Vagina (tissue), 2 donors: ENCODE results near the gene MIEF1. TPM values are rescaled to one million over a fixed set of nuclear protein-coding genes. Genes with fewer than 3 reads are reported as not detected.
"Not testable (repeated sequence)": the region's sequence is repeated elsewhere in the genome, so short reads cannot be mapped to it uniquely, and the experiment has no call there.

Experiments used
- DNase-seq, 2 donors: peaks; one replicate each; pipeline ENCODE4 v3.0.0-alpha.2; 2017; ENCODE audit errors: extremely low spot score in 2 of 2
- H3K27ac ChIP-seq: fragments of 200-600 bp; sonication (generic); one replicate; pipeline ENCODE4 v1.5.1; 2019
- H3K27me3 ChIP-seq: fragments of 200-600 bp; sonication (generic); one replicate; pipeline ENCODE4 v1.5.1; 2019
- H3K36me3 ChIP-seq, 2 donors: fragments of 200-600 bp; sonication (generic); one replicate each; pipeline ENCODE4 v1.5.1; 2017 to 2019
- H3K4me1 ChIP-seq: fragments of 200-600 bp; sonication (generic); one replicate; pipeline ENCODE4 v1.5.1; 2019
- H3K4me3 ChIP-seq, 2 donors: fragments of 200-600 bp; sonication (generic); 1 replicate in 1 of 2; 2 replicates in 1 of 2; pipeline ENCODE4 v1.5.1; 2016 to 2019
- H3K9me3 ChIP-seq: fragments of 200-600 bp; sonication (generic); one replicate; pipeline ENCODE4 v1.5.1; 2019
- CTCF ChIP-seq, 3 experiments: fragments of 450-650 bp in 2 of 3; fragments of 200-600 bp in 1 of 3; sonication (generic) in 1 of 3; IDR thresholded peaks; one replicate each; pipeline ENCODE4 v1.5.1; 2017 to 2019; ENCODE audit warnings: antibody characterized with exemption in 3 of 3, mild to moderate bottlenecking in 2 of 3, moderate library complexity in 2 of 3
- POLR2A ChIP-seq, 2 donors: fragments of 450-650 bp; IDR thresholded peaks; one replicate each; pipeline ENCODE4 v1.6.1; 2017; ENCODE audit warnings: antibody characterized with exemption in 2 of 2, mild to moderate bottlenecking in 2 of 2, moderate library complexity in 2 of 2
- POLR2AphosphoS5 ChIP-seq, 2 donors: sonication (generic); formaldehyde crosslinking; IDR thresholded peaks; one replicate each; pipeline ENCODE4 v1.9.0; 2017; ENCODE audit warnings: antibody characterized with exemption in 2 of 2, mild to moderate bottlenecking in 2 of 2, low read depth in 1 of 2; ENCODE audit not compliant: insufficient read depth in 1 of 2
- intact Hi-C: fragments of 100-400 bp; cut with DNase I; formaldehyde crosslinking; loops from one replicate; pipeline ENCODE4 v1.15.1; 2023
- total RNA-seq: library from RNA; depleted of rRNA; stranded (reverse); fragments of >200 nt; gene quantifications from one replicate; pipeline ENCODE4 v1.2.3, GENCODE V29; 2016

Gene MIEF1
- total RNA-seq, 1 donor from 2014 or later, result 18.9 TPM

- Histone ChIP-seq H3K27ac (peak within 1 kb of the TSS; percentile 99), H3K4me1 (peaks cover 53% of the 10 kb centered on the region), H3K36me3 (peaks cover 0 to 32% of the 10 kb centered on the region in 2 donors), H3K27me3 (no peaks in the 10 kb centered on the region), H3K9me3 (no peaks in the 10 kb centered on the region), H3K4me3 (peak within 1 kb of the TSS; percentile 87 to 97)
- DNase-seq, result no peak
- TF ChIP-seq CTCF (IDR thresholded peaks at IDR 0.05) (peak in 1 of 3 experiments; percentile 15), POLR2AphosphoS5 (IDR thresholded peaks at IDR 0.05; ENCODE audit: insufficient read depth in 1 of 2, low read depth in 1 of 2) (peak; percentile 94 to 100), POLR2A (IDR thresholded peaks at IDR 0.05) (peak in 1 of 2 donors; percentile 97)
- intact Hi-C loops, result loop anchor here (10.0 kb wide), 1 partner anchor 346 kb away; no protein-coding TSS in a partner anchor
Observed at GRCh38 chr22:39520226-39521105, 18.4 kb downstream of the MIEF1 start, which contains the start of gene ATF4. TSS of gene ATF4 (plus strand) at chr22:39520562. CDS start at chr22:39521446, 884 bp downstream.

- not testable (repeated sequence) for H3K9me3 ChIP-seq, H3K27me3 ChIP-seq, DNase-seq
- H3K4me1 ChIP-seq, result peaks cover 58% of the 10 kb centered on the region
- H3K36me3 ChIP-seq, result peaks cover 0 to 32% of the 10 kb centered on the region in 2 donors
- H3K4me3 ChIP-seq, result peak overlapping the region; percentile 87 to 97
- H3K27ac ChIP-seq, result peak overlapping the region; percentile 99
- intact Hi-C loops, result loop anchor here (10.0 kb wide), 1 partner anchor 346 kb away; no protein-coding TSS in a partner anchor
Observed at GRCh38 chr22:39521106-39521885, 19.2 kb downstream of the MIEF1 start.

GRCh38 chr22:39522091-39522490, 20.0 kb downstream of the MIEF1 start:
- peak overlapping the region; percentile 87 to 97 for H3K4me3 ChIP-seq
- H3K27ac ChIP-seq, result peak overlapping the region; percentile 99
- H3K4me1 ChIP-seq, result peaks cover 66% of the 10 kb centered on the region
- H3K27me3 ChIP-seq, H3K9me3 ChIP-seq, DNase-seq: not testable (repeated sequence)
- intact Hi-C loops, result loop anchor here (10.0 kb wide), 1 partner anchor 347 kb away; no protein-coding TSS in a partner anchor
- H3K36me3 ChIP-seq, result peaks cover 0 to 32% of the 10 kb centered on the region in 2 donors

GRCh38 chr22:39522567-39523300, 20.6 kb downstream of the MIEF1 start:
- Histone ChIP-seq H3K4me1 (peaks cover 72% of the 10 kb centered on the region), H3K9me3 (no peaks in the 10 kb centered on the region), H3K27me3 (no peaks in the 10 kb centered on the region), H3K4me3 (peak overlapping the region; percentile 87 to 97), H3K27ac (peak overlapping the region; percentile 99), H3K36me3 (peaks cover 0 to 32% of the 10 kb centered on the region in 2 donors)
- TF ChIP-seq CTCF (IDR thresholded peaks at IDR 0.05), result no peak
- no peak for TF ChIP-seq POLR2AphosphoS5 (IDR thresholded peaks at IDR 0.05; ENCODE audit: insufficient read depth in 1 of 2, low read depth in 1 of 2)
- no peak for TF ChIP-seq POLR2A (IDR thresholded peaks at IDR 0.05)
- no peak for DNase-seq
- intact Hi-C loops, result loop anchor here (10.0 kb wide), 1 partner anchor 348 kb away; no protein-coding TSS in a partner anchor

- no peaks in the 10 kb centered on the region for H3K9me3 ChIP-seq
- no peaks in the 10 kb centered on the region for H3K27me3 ChIP-seq
- no peak for TF ChIP-seq POLR2A (IDR thresholded peaks at IDR 0.05)
- no peak for TF ChIP-seq POLR2AphosphoS5 (IDR thresholded peaks at IDR 0.05; ENCODE audit: insufficient read depth in 1 of 2, low read depth in 1 of 2)
- TF ChIP-seq CTCF (IDR thresholded peaks at IDR 0.05), result no peak
- H3K4me3 ChIP-seq, result peak overlapping the region; percentile 8 to 87
- intact Hi-C loops, result loop anchor here (10.0 kb wide), 1 partner anchor 349 kb away; no protein-coding TSS in a partner anchor
- H3K36me3 ChIP-seq, result peaks cover 0 to 32% of the 10 kb centered on the region in 2 donors
- peak overlapping the region; percentile 99 for H3K27ac ChIP-seq
- DNase-seq, result no peak
- H3K4me1 ChIP-seq, result peaks cover 80% of the 10 kb centered on the region
Observed at GRCh38 chr22:39524089-39524752, 22.1 kb downstream of the MIEF1 start.
